Chondrocyte (in vitro differentiated cells): ENCODE data around the gene FBXO10. TPM values are rescaled to one million over a fixed set of nuclear protein-coding genes. Genes with fewer than 3 reads are reported as not detected.

Source experiments
- DNase-seq: peaks from one replicate; pipeline ENCODE4 v3.0.0; 2021; ENCODE audit warnings: mixed read lengths, low spot score
- H3K27ac Mint-ChIP-seq: one replicate; pipeline ENCODE4 v1.8.0; 2021; ENCODE audit warnings: mild to moderate bottlenecking, moderate library complexity, mixed read lengths; ENCODE audit not compliant: unreplicated experiment
- H3K27me3 Mint-ChIP-seq: 2 replicates; pipeline ENCODE4 v1.8.0; 2021; ENCODE audit warnings: low read depth, mixed read lengths
- H3K36me3 Mint-ChIP-seq: 2 replicates; pipeline ENCODE4 v1.8.0; 2021; ENCODE audit warnings: low read depth, mixed read lengths
- H3K4me1 Mint-ChIP-seq: 2 replicates; pipeline ENCODE4 v1.8.0; 2021; ENCODE audit warnings: low read depth, mild to moderate bottlenecking, mixed read lengths
- H3K4me3 Mint-ChIP-seq: one replicate; pipeline ENCODE4 v1.8.0; 2021; ENCODE audit warnings: mild to moderate bottlenecking, moderate library complexity, mixed read lengths; ENCODE audit not compliant: unreplicated experiment
- H3K9me3 Mint-ChIP-seq: 2 replicates; pipeline ENCODE4 v1.8.0; 2021; ENCODE audit warnings: low read depth, mixed read lengths
- CTCF ChIP-seq: fragments of 200-600 bp; sonication (generic); IDR thresholded peaks from 2 replicates; pipeline ENCODE4 v1.5.0; 2021; ENCODE audit warnings: antibody characterized with exemption, mild to moderate bottlenecking, moderate library complexity
- total RNA-seq: library from RNA; stranded (reverse); gene quantifications from 3 replicates; pipeline ENCODE4 v1.2.1, GENCODE V29; 2021

Gene FBXO10
- total RNA-seq, 1 donor from 2014 or later, result 15.2 TPM

- Mint-ChIP-seq H3K9me3 (no peaks in the 10 kb centered on the region), H3K36me3 (peaks cover 2% of the 10 kb centered on the region), H3K27me3 (no peaks in the 10 kb centered on the region), H3K4me1 (no peaks in the 10 kb centered on the region), H3K4me3 (no peak overlapping the region), H3K27ac (no peak overlapping the region)
- no peak for TF ChIP-seq CTCF
- no peak for DNase-seq
Measured at GRCh38 chr9:37565661-37566618, 10.2 kb downstream of the FBXO10 start.

- Mint-ChIP-seq H3K36me3 (peaks cover 2% of the 10 kb centered on the region), H3K4me3 (no peak overlapping the region), H3K9me3 (no peaks in the 10 kb centered on the region), H3K27ac (no peak overlapping the region), H3K27me3 (no peaks in the 10 kb centered on the region), H3K4me1 (no peaks in the 10 kb centered on the region)
- no peak for DNase-seq
- TF ChIP-seq CTCF, result no peak
Measured at GRCh38 chr9:37564916-37565315, 11.3 kb downstream of the FBXO10 start.

DNA sequence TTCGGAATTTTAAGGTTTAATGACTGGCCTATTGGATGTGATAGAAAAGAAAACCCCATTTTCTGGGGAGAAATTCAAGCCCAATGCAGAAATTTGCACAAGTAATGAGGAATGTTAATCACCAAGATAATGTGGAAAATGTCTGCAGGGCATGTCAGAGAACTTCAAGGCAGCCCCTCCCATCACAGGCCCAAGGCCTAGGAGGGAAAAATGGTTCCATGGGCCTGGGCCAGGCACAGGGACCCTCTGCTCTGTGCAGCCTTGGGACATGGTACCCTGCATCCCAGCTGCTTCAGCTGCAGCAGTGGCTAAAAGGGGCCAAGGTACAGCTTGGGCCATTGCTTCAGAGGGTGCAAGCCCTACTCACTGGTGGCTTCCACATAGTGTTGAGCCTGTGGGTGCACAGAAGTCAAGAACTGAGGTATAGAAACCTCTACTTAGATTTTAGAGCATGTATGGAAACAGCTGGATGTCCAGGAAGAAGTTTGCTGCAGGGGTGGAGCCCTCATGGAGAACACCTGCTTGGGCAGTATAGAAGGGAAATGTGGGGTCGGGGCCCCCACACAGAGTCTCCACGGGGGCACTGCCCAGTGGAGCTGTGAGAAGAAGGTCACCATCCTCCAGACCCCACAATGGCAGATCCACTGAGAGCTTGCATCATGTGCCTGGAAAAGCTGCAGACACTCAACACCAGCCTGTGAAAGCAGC, 12.2 kb downstream of the FBXO10 start:
- no peaks in the 10 kb centered on the region for H3K27me3 Mint-ChIP-seq
- no peak overlapping the region for H3K4me3 Mint-ChIP-seq
- no peaks in the 10 kb centered on the region for H3K9me3 Mint-ChIP-seq
- no peak for TF ChIP-seq CTCF
- no peaks in the 10 kb centered on the region for H3K4me1 Mint-ChIP-seq
- no peak for DNase-seq
- no peak overlapping the region for H3K27ac Mint-ChIP-seq
- H3K36me3 Mint-ChIP-seq, result peaks cover 2% of the 10 kb centered on the region

DNA sequence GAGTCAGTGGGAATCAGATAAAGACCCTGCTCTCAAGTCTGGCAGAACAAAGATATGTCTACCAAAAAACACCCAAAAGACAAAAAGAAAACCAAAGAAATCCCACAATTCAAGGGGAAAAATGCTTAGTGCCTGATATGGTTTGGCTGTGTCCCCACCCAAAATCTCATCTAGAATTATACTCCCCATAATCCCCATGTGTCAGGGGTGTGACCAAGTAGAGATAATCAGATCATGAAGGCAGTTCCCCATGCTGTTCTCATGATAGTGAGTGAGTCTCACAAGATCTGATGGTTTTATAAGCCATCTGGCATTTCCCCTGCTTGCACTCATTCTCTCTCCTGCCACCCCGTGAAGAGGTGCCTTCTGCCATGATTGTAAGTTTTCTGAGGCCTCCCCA, 13.4 kb downstream of the FBXO10 start:
- no peaks in the 10 kb centered on the region for H3K9me3 Mint-ChIP-seq
- H3K36me3 Mint-ChIP-seq, result peaks cover 2% of the 10 kb centered on the region
- H3K4me1 Mint-ChIP-seq, result no peaks in the 10 kb centered on the region
- no peak overlapping the region for H3K4me3 Mint-ChIP-seq
- H3K27ac Mint-ChIP-seq, result no peak overlapping the region
- no peak for TF ChIP-seq CTCF
- no peak for DNase-seq
- no peaks in the 10 kb centered on the region for H3K27me3 Mint-ChIP-seq

DNA sequence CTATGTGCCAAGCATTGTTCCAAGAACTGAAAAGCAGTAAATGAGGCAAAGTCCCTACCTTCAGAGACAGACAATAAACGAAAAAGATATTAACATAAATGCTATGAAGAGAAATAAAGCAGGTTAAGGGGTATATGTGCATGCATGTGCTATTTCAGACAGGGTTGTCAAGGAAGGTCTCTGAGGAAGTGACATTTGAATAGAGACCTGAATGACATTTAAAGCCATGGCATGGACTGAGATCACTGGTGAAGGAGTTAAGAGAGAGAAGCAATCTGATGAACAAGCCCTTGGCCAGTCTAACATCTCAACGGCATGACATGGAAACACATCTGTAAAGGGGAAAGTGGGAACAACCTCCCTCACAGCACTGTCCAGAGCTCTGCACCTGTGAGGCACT, 14.5 kb downstream of the FBXO10 start:
- Mint-ChIP-seq H3K36me3 (peaks cover 2% of the 10 kb centered on the region), H3K4me3 (no peak overlapping the region), H3K27me3 (no peaks in the 10 kb centered on the region), H3K27ac (no peak overlapping the region), H3K4me1 (no peaks in the 10 kb centered on the region), H3K9me3 (no peaks in the 10 kb centered on the region)
- no peak for TF ChIP-seq CTCF
- DNase-seq, result no peak
